ENCODE measurements around the gene PACS2. TPM values are rescaled to one million over a fixed set of nuclear protein-coding genes. Genes with fewer than 3 reads are reported as not detected.
"Not testable (repeated sequence)": the region's sequence is repeated elsewhere in the genome, so short reads cannot be mapped to it uniquely, and the experiment has no call there.

PACS2 gene
- polyA plus RNA-seq, 4 donors: 55.9 to 91.9 (median 67.4) TPM

DNA sequence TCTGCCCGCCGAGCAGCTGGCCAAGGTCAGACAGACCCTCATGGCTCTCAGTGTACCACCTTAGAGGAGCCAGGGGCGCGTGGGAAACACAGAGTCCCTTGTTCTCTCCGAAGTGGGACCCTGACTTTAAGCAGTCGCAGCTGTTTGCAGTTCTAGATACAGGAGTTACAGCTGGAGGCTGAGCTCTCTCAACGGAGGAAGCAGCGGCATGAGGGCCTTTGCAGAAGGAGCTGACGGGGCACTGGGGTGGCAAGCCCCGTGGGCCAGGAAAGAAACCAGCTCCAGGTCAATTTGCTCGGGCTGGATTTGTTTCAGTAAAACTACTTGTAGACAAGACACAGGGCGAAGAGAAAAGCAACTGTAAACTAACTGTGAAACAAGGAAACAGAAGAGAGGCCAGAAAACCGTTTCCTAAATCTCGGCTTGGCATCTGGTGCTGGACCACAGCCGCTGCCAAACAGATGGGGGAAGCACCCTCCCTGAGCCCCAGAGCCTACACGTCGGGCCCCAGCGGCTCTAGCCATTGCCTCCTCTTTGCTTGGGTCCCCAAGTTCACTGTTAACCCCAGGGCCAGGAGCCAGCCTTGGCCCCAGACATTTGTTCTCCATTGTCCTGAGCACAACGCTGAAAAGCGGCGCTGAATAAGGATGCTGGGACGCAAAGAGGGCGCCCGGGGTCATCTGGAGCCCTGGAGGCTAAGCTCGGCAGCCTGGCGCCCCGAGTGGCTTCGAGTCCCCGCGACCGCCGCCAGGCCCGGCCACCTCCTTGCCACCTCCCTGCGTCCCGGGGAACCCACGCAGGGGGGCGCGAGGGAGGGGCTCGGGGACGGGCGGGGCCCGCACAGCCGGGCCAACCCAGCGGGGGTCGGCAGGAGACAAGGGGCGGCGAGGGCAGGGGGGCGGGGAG lies 914 bp upstream of the PACS2 start:
- DNase-seq (ENCODE audit: low read depth in 4 of 4, low spot score in 3 of 4): no peak

DNA sequence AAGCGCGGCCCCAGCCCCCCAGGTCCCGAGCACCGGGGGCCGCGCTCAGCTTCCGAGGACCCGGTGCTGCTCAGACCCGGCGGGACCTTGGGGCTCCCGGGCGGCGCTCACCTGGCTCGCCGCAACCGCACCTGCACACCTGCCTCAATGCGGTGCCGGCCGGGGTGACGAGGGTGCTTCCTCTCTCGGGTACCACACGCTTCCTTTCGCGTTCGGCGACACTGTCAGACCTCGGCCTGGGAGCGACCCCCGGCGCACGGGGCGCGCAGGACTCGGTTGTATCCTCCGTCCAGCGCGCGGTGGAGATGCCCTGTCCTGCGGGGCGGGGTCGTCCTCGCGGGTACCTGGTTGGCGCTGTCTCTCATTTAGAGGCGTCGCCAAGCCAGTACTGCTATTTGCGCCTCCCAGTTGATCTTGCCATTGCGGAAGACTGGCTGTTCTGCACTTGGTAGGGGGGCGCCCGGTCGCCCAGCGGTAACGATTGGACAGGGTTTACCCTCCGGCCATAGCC lies 718 bp downstream of the PACS2 start:
- DNase-seq (ENCODE audit: low read depth in 4 of 4, low spot score in 3 of 4): no peak

DNA sequence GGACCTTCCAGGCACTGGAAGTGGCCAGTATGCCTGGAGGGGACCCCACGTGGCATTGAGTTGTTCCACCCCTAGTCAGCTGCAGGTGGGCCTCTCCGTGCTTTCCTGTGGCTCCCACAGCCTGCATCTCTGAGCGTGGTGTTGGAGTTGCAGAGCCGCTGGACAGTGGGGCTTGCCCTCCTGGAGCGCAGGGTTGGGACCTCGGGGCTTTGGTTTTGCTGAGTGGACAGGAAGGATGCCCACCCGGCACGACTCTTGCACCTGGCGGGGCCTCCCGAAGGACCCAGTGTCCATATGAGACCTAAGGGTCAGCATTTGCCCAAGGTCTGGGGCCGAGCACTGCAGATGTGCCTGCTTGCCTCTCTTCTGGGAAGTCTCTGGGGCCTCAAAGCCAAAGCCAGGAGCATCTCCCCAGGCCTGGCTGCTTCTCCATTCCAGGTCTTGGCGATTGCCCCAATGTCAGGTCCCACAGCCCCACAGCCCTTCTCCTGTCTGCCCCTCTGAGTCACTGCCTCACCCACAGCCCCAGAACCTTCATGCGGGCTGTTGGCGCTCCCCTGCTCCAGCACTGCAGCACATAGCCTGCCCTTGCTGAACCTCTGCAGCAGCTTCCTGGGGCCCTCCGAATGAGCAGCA lies 1.5 kb downstream of the PACS2 start:
- DNase-seq (ENCODE audit: low read depth in 4 of 4, low spot score in 3 of 4): no peak

DNA sequence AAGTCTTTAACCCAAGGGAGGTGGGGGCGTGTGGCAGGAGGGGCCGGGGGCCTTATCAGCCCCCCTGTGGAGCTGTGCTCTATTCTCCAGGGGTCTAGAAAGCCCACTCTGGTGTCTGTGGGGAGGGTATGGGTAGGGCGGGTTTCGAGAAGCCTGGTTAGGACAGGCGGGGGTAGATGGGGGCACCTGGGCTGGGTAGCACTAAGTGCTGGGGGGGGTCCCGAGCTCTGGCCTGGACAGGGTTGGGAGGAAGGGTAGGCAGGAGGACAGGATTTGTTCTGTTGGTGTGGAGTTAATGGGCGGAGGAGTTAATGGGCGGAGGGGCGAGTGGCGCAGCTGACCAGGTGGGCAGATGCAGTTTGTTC lies 2.0 kb downstream of the PACS2 start:
- no peak for DNase-seq (ENCODE audit: low read depth in 4 of 4, low spot score in 3 of 4)

DNA sequence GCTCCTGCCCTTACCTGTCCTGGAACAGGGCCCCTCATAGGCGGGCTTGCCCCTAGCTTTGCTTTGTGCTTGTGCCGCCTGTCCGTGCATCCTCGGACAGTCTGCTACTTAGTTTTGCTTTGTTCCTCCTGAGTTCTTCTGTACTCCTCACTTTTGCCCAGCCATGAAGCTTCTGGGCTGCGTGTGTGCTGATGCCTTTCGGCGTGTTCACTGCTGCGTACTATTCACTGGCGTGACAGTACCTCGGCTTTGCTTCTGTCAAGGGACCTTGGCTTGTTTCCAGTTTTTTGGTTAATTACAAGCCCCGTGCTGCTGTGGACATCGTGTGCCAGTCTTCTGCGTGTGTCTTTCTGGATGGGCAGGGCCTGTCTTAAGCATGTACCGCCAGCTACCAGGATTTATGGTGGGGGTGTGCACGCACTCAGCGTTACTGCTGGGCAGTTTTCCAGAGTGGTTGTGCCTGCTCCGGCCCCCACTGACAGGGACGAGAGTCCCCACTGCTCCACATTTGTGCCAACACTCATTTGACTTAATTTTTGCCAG lies 2.5 kb downstream of the PACS2 start:
- DNase-seq (ENCODE audit: low read depth in 4 of 4, low spot score in 3 of 4): no peak

DNA sequence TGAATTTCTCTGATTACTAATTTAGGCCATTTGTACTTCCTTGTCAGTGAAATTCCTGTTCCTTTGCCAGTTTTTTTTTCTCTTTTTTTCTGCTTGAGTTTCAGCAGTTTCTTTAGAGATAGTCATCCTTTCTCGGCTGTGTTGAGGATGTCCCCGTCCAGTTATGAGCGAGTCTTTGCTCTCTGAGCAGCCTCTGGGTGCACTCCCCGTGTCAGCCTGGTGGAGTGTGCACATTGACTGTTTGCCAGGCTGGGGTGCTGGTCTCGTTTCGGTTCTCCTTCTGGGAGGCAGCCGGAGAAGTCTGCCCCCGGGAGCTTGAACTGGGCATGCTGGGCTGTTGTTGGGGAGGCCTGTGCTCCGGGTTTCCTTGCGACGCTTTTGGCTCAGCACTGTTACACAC lies 3.0 kb downstream of the PACS2 start:
- no peak for DNase-seq (ENCODE audit: low read depth in 4 of 4, low spot score in 3 of 4)

DNA sequence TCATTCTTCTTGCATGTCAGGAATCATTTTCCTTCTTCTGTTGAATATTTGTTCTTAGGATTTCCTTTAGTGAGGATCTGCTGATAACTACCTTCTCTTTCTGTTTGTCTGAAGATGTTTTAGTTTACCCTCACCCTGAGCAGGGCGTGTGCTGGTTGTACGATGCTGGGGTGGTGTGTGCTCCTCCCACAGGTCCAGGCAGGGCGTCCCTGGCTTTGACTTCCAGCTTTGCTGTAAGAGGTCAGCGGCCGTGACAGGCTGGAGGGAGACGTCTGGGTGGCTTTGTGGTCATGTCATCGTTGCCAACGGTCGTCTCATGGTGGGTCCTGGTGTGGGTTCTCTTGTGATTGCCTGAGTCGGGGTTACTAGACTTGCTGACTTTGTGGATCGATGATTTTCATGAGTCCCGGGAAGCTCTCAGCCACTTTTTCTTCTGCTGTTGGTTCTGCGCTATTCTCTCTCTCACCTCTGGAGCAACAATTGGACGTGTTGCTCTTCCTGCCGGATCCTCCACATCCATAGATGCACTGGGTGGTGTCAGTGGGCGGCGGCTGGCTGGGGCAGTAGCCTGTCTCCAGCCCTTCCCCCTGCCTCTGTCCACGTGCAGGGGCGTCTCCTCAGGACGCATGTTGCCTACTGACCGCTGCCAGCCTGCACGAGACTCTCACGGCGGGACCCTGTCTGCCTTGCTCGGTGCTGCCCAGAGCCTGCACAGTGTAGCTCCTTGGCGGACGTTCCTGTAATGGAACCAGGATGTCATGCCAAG lies 8.4 kb downstream of the PACS2 start:
- no peak for DNase-seq (ENCODE audit: low read depth in 4 of 4, low spot score in 3 of 4)

DNA sequence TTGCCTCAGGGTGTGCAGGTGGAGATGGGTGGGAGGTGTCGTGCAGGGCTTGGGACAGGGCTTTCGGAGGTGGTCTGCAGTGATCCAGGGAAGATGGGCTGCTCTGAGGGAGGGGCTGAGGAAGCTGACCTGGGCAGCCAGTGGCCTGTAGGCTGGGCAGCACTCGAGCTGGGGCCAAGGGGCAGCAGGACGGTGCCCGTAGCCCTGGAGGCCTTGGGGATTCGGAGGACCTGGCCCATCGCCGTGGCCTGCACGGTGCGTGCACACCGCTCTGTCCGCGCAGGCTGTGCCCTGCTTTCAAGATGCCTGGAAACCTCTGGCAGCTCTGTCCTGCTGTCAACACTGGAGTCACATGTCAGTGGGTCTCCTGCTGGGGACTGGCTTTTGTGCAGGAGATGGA lies 9.1 kb downstream of the PACS2 start:
- no peak for DNase-seq (ENCODE audit: low read depth in 4 of 4, low spot score in 3 of 4)

DNA sequence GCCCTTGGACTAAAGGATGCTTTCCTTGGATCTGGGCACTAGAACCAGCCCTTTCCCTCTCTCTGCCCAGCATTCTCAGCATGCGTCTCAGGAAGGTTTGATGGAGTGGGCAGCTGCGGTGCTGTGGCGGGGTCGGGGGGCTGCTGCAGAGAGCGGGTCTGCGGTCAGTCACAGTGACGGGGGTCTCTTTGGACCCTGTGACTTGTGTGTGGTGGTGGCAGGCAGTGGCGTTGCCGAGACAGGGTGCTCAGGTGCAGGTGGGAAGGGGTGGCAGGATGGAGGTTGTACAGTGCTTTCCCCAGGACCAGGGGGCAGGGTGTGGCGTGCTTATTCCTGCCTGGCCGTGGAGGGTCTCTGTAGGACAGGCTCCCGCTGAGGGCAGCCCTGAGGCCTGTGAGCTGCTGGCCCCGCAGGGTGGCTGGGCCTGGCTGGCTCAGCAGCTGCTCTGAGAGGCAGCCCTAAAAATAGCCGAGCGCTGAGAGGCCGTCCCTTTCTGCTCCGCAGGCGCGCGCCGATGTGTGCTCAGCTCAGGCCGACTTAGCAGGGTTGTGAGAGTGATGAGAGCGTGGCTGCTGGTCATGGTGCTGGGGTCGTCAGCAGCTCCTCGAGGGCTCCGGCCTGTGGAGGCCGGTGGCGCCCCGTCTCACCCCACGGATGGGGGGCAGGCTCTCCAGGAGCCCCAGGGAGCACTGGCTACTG lies 9.7 kb downstream of the PACS2 start:
- DNase-seq (ENCODE audit: low read depth in 4 of 4, low spot score in 3 of 4): no peak

DNA sequence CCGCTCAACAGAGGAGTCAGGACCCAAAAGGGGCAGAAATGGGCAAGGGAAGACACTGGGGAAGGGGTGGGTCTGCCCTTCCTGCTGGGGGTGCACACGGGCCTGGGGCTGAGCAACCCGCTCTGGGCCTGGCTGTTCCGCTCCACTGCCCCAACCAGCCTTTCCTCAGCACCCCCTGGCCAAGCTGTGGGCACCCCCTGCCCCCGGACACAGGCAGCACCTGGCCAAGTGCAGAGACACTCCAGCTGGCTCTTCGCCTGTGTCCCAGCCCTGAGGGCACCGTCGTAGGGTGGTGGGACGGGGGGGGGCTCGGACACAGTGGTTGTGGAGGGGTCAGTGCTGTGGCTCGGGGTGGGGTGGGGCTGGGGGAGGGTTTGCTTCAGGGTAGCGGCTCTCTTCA lies 10.3 kb downstream of the PACS2 start:
- DNase-seq (ENCODE audit: low read depth in 4 of 4, low spot score in 3 of 4): no peak

DNA sequence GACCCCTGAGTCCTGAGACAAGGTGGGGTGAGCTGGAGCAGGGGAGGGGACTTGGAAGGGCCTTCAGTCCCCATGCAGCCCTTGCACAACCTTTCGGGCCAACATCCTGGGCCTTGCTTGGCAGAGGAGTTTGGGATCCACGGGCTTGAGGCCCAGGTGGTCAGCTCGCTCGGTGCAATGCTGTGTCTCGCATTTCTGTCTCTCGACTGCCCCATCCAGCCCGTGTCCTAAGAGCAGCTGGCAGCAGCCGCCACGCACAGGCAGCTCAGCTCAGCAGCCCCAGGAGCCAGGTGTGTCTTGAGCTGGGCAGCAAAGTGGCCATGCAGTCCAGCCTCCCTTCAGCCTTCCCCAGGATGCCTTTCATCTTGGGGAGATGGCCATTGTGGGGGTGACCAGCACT lies 10.8 kb downstream of the PACS2 start:
- no peak for DNase-seq (ENCODE audit: low read depth in 4 of 4, low spot score in 3 of 4)

DNA sequence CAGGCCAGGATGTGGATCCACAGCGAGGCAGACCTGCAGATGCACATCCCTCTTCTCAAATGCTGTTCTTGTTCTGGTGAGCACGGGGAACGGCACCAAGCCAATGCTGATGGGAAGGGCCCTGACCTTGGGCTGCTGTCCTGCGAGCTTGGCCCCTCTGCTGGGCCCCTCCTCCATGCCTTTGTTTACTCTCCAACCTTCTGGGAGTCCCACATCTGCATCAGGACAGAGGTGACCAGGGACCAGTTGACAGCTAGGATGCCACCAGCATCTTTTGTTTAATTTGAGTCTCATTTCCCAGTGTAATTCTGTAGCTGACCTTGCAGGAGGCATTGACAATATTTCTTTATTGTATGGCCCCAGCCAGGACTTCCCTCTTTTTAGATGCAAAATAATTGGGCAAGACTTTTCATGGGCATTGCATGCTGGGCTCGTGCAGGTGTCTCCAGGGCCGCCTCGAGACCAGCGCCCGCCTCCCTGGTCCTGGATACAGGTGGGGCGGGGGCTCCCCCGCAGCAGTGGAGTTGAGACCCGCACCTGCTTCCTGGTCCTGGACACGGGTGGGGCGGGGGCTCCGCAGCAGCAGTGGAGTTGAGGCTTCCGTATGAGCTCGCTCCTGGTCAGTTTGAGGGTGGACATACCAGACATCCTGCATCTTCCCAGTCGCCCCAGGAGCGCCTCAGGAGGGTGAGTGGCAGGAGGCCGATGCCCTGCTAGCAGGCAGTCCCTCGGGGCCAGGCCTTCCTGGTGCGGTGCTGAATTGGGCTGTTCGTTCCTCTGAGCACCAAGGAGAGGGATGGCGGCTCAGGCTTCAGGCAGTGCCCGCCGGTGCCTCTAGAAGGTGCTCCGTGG lies 11.4 kb downstream of the PACS2 start:
- no peak for DNase-seq (ENCODE audit: low read depth in 4 of 4, low spot score in 3 of 4)

DNA sequence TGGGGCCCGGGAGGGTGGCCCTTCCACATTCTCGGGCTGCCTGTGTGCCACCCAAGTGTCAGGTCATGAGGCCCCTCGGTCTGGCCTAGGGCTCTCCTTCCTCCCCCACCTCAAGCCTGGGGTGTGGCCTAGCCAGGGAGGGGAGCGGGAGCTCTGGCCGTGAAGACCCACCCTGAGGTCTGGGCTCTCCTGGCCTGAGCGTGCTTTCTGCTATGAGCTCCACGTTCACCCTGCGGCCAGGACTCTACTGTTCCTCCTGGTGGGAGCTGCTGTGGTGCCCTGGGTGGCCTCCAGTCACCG lies 12.0 kb downstream of the PACS2 start:
- DNase-seq (ENCODE audit: low read depth in 4 of 4, low spot score in 3 of 4): no peak

DNA sequence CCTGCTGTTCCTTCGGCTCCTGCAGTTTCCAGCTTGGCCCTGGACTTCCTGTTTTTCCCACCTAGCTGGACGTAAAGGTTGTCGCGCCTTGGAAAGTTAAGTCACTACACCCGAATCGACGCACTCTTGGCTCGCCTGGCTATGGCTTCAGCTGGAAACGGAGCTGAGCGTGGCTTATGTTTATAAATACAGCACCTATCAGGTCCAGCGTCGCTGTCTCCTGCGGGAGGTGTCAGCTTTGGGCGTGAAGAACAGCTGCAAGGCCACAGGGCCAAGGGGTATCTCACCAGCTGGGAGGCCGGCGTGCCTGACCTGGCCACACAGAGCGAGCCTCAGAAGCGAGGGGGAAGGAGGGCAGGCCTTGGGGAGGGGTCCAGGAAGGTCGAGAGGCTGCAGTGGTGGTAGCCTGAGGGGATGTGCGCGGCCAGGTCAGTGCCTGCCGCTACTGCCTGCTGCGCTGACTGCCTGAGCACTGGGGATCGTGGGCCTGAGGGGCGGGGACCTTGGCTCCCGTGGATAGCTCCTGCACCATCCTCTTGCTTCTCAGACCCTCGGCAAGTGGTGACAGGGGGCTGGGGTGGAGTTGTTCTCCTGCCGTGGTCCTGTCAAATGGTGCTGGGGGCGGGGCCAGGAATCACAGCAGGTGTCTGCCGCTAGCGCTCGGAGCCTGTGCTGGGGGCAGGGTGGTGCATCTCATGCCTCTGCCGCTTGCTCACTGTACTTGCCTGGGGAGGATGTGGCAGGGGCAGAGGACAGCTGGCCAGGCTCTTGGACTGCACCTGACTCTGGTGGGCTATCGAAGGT lies 12.5 kb downstream of the PACS2 start:
- DNase-seq (ENCODE audit: low read depth in 4 of 4, low spot score in 3 of 4): no peak

DNA sequence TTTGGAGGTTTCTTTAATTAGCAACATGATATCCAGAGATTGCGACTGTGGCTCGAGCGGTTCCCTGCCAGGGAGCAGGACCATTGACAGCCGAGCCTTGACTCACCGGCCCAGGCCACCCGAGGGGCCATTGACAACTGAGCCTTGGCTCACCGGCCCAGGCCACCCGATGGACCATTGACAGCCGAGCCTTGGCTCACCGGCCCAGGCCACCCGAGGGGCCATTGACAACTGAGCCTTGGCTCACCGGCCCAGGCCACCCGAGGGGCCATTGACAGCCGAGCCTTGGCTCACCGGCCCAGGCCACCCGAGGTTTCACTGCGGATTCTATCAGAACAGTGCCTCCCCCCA lies 13.1 kb downstream of the PACS2 start:
- DNase-seq (ENCODE audit: low read depth in 4 of 4, low spot score in 3 of 4): not testable (repeated sequence)

DNA sequence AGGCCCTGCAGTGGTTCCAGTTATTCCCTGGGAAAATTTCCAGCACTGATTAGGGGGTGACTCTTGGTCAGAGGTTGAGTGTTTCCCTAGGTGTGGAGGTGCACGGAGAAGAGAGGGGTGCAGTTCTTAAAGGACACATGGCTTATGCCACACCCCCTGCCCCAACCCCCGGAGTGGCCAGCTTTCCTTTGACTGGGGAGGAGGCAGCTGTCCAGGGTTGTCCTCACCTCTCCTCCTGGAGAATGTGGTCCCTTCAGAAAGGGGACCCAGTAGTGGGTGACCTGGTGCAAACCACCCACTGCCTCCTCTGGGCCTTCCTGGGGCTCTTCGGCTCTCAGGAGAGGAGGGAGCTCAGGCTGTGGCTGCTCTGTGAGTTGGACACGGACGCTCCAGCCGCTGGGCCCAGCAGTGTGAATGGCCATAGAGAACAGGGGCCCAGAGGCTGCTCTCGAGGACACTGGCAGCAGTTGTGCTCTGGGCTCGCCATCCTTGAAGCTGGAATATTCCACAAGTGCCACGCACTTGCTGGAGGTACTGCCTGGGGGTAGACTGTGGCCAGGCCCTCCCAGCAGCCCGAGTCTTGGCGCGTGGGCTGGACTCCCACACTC lies 13.6 kb downstream of the PACS2 start:
- DNase-seq (ENCODE audit: low read depth in 4 of 4, low spot score in 3 of 4): no peak

DNA sequence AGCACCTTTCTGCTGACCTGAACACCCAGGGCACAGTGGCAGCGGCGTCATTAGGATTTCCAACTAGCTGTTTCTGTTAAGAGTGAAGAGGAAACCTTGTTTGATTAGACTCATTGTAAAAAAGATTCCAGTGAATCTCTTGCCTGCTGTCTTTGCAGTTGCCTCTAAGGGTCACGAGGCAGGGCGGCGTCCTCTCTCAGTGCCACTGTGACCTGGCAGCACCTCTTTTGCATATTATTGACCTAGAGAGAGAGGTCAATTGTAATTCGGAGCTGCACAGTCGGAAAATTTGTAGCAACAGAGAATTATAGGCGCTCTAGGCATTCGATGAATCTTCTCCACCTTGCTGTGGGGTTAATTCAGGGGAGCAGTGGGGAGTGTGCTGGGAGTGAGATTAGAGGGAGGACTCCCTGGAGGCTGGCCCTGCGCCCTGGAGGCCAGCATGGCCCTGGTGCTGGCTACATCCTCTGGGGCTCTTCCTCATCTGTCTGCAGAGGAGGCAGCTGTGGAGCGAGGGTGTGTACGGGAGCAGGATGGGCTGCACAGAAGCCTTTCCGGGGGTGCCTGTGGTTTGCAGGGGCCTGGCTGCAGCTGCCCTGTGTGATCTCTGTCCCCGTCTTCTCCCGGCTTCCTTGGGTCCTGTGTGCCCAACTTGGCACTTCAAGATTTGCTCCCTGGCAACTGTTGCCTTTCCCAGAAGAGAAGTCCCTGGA lies 14.3 kb downstream of the PACS2 start:
- DNase-seq (ENCODE audit: low read depth in 4 of 4, low spot score in 3 of 4): no peak
